ENCODE measurements around the gene NUDT3.

DNA sequence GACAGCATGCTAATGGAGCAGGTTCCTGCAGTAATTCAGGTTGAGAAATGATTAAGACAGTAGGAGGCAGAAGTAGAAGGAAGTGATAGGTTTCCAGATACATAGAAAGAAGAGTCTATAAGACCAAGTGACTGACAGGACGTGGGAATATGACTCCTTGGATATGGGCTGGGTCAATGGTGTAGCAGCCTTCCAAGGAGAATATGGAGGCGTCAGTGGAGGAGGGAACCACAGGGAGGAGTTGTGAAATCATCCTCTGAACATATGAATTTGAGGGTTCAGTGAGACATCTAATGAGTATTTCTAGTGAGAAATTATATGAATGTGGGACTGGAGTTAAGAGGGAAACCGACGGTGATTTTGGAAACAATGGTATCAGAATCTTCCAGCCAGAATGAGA is 43.3 kb downstream of the NUDT3 start:
- TF ChIP-seq, protein P1, sequence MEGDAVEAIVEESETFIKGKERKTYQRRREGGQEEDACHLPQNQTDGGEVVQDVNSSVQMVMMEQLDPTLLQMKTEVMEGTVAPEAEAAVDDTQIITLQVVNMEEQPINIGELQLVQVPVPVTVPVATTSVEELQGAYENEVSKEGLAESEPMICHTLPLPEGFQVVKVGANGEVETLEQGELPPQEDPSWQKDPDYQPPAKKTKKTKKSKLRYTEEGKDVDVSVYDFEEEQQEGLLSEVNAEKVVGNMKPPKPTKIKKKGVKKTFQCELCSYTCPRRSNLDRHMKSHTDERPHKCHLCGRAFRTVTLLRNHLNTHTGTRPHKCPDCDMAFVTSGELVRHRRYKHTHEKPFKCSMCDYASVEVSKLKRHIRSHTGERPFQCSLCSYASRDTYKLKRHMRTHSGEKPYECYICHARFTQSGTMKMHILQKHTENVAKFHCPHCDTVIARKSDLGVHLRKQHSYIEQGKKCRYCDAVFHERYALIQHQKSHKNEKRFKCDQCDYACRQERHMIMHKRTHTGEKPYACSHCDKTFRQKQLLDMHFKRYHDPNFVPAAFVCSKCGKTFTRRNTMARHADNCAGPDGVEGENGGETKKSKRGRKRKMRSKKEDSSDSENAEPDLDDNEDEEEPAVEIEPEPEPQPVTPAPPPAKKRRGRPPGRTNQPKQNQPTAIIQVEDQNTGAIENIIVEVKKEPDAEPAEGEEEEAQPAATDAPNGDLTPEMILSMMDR (IDR thresholded peaks at IDR 0.05), result no peak
- TF ChIP-seq EP300 (IDR thresholded peaks at IDR 0.05), result no peak
